K562 (cell line): Measurements from ENCODE around the gene TACSTD2. TPM values are rescaled to one million over a fixed set of nuclear protein-coding genes. Genes with fewer than 3 reads are reported as not detected.

Experiments
- ATAC-seq: fragments of 200-7000 bp; cut with Tn5 transposase; 3 replicates; pipeline ENCODE4 v1.9.1; 2020; ENCODE audit warnings: moderate library complexity
- BruUV-seq: library from RNA; stranded (reverse); fragments of 400-500 nt; replicated peaks from 2 replicates; lab custom pipeline; 2021; lab: Mats Ljungman, UMichigan
- CTCF ChIA-PET: fragments of 300-600 bp; formaldehyde crosslinking; extraction: SDS; loops from one replicate; lab custom pipeline; 2021; ENCODE audit warnings: low intra/inter-chr PET ratio; lab: Yijun Ruan, JAX
- POLR2A ChIA-PET: fragments of 300-600, 350-650 bp; sonication (Branson Sonifier 250); formaldehyde crosslinking; extraction: SDS; loops from one replicate; lab custom pipeline; 2021; ENCODE audit warnings: antibody characterized with exemption, inconsistent platforms; lab: Yijun Ruan, JAX
- DNase-seq, 4 experiments: peaks; one replicate each; pipeline versions ENCODE4 v3.0.0 to v3.0.0-alpha.2; 2011 to 2018; ENCODE audit warnings: low spot score in 3 of 4, mixed read lengths in 3 of 4; ENCODE audit errors: extremely low read depth in 1 of 4
- FAIRE-seq: peaks from 2 replicates; lab custom pipeline; 2011; peaks lifted over from hg19 to GRCh38; lab: Jason Lieb, UNC
- H2AFZ ChIP-seq: 2 replicates; pipeline ENCODE4 v1.6.0; 2011; ENCODE audit warnings: low read depth, low read length, control low read depth, inconsistent platforms
- H3K27ac ChIP-seq: fragments of 200-600 bp; 3 replicates; pipeline ENCODE4 v1.8.0; 2011; ENCODE audit warnings: low read depth, mild to moderate bottlenecking, control low read depth, inconsistent platforms, low read length, moderate library complexity, mixed read lengths; ENCODE audit errors: extremely low read depth
- H3K27me3 ChIP-seq, 2 experiments: fragments of 300-600 bp in 1 of 2; 2 replicates in 1 of 2; 3 replicates in 1 of 2; pipeline versions ENCODE4 v1.6.0 to v1.8.0; 2011; ENCODE audit warnings: inconsistent platforms in 2 of 2, low read length in 2 of 2, mild to moderate bottlenecking in 1 of 2, mixed read lengths in 1 of 2, moderate library complexity in 1 of 2; ENCODE audit not compliant: control insufficient read depth in 2 of 2, insufficient read depth in 2 of 2
- H3K36me3 ChIP-seq: fragments of 300-600 bp; 3 replicates; pipeline ENCODE4 v1.8.0; 2011; ENCODE audit warnings: mild to moderate bottlenecking, low read length, inconsistent platforms; ENCODE audit not compliant: control insufficient read depth, insufficient read depth
- H3K4me1 ChIP-seq, 2 experiments: fragments of 200-600 bp in 1 of 2; replicated peaks in 1 of 2; 2 replicates in 1 of 2; 3 replicates in 1 of 2; pipeline versions ENCODE4 v1.5.1 to v1.8.0; 2011; ENCODE audit warnings: inconsistent platforms in 2 of 2, low read length in 2 of 2, mild to moderate bottlenecking in 1 of 2, mixed read lengths in 1 of 2, moderate library complexity in 1 of 2; ENCODE audit not compliant: control insufficient read depth in 2 of 2, insufficient read depth in 2 of 2
- H3K4me2 ChIP-seq: 2 replicates; pipeline ENCODE4 v1.6.1; 2011; ENCODE audit warnings: low read length, control low read depth, inconsistent platforms, mixed read lengths; ENCODE audit not compliant: insufficient read depth
- H3K4me3 ChIP-seq: fragments of 200-600 bp; sonication (generic), shearing (Covaris generic); 2 replicates; pipeline ENCODE4 v1.5.1; 2016; ENCODE audit warnings: control low read depth, inconsistent platforms
- H3K79me2 ChIP-seq: fragments of 200-600 bp; 3 replicates; pipeline ENCODE4 v1.8.0; 2011; ENCODE audit warnings: low read length, inconsistent platforms; ENCODE audit not compliant: control insufficient read depth, insufficient read depth
- H3K9ac ChIP-seq, 2 experiments: 2 replicates each; pipeline versions ENCODE4 v1.6.0 to v1.6.1; 2011; ENCODE audit warnings: low read depth in 2 of 2, low read length in 2 of 2, control low read depth in 1 of 2, inconsistent platforms in 1 of 2, mild to moderate bottlenecking in 1 of 2, mixed read lengths in 1 of 2; ENCODE audit not compliant: insufficient read depth in 1 of 2
- H3K9me1 ChIP-seq: one replicate; pipeline ENCODE4 v1.6.0; 2011; ENCODE audit warnings: inconsistent platforms, mild to moderate bottlenecking, low read length, moderate library complexity; ENCODE audit not compliant: control insufficient read depth, insufficient read depth
- H3K9me3 ChIP-seq: replicated peaks from 2 replicates; pipeline ENCODE4 v1.5.1; 2011; ENCODE audit warnings: low read depth, low read length, inconsistent platforms; ENCODE audit not compliant: control insufficient read depth, insufficient read depth
- H4K20me1 ChIP-seq: replicated peaks from 2 replicates; pipeline ENCODE4 v1.6.1; 2011; ENCODE audit warnings: low read length, inconsistent platforms, mixed read lengths; ENCODE audit not compliant: control insufficient read depth, insufficient read depth
- CGGBP1 ChIP-seq: fragments of 250-450 bp; sonication (Bioruptor Pico); IDR thresholded peaks from 2 replicates; pipeline ENCODE4 v1.9.0; 2021; ENCODE audit warnings: mild to moderate bottlenecking
- CREBBP ChIP-seq: IDR thresholded peaks from one replicate; pipeline ENCODE4 v1.6.1; 2012; ENCODE audit warnings: low read depth, mild to moderate bottlenecking, control low read depth, inconsistent platforms, low read length
- CREM ChIP-seq: IDR thresholded peaks from 2 replicates; pipeline ENCODE4 v1.6.1; 2014; ENCODE audit warnings: antibody characterized with exemption, low read depth
- JUN ChIP-seq, 2 experiments: sonication (generic) in 1 of 2; formaldehyde crosslinking in 1 of 2; IDR thresholded peaks; 2 replicates each; pipeline versions ENCODE4 v1.6.1 to v1.8.0; 2012 to 2022; ENCODE audit warnings: borderline replicate concordance in 2 of 2, mild to moderate bottlenecking in 2 of 2, improper control_type of control experiment in 1 of 2, low read depth in 1 of 2, low read length in 1 of 2, missing genetic modification reagents in 1 of 2
- KHSRP ChIP-seq: fragments of 450-650 bp; IDR thresholded peaks from 2 replicates; pipeline ENCODE4 v1.6.1; 2017
- MAFK ChIP-seq: IDR thresholded peaks from 2 replicates; pipeline ENCODE4 v1.6.1; 2011; ENCODE audit warnings: low read length, improper control_type of control experiment
- MLX ChIP-seq, 2 experiments: fragments of 450-650 bp in 1 of 2; sonication (generic) in 1 of 2; formaldehyde crosslinking; conservative IDR thresholded peaks; 2 replicates each; pipeline versions ENCODE4 v1.4.0 to v1.8.1; 2020 to 2022; ENCODE audit warnings: mild to moderate bottlenecking in 1 of 2, missing genetic modification reagents in 1 of 2
- MYBL2 ChIP-seq, 2 experiments: fragments of 450-650 bp in 1 of 2; sonication (generic) in 1 of 2; formaldehyde crosslinking in 1 of 2; IDR thresholded peaks; 2 replicates each; pipeline versions ENCODE4 v1.6.1 to v1.8.1; 2017 to 2022; ENCODE audit warnings: borderline replicate concordance in 1 of 2, inconsistent platforms in 1 of 2, low read depth in 1 of 2, mild to moderate bottlenecking in 1 of 2, missing genetic modification reagents in 1 of 2, moderate library complexity in 1 of 2
- PHF21A ChIP-seq: fragments of 450-650 bp; IDR thresholded peaks from 2 replicates; pipeline ENCODE4 v1.6.1; 2017; ENCODE audit warnings: low read depth, borderline replicate concordance
- POLR2AphosphoS2 ChIP-seq: IDR thresholded peaks from 2 replicates; pipeline ENCODE4 v1.6.1; 2012; ENCODE audit warnings: low read length, improper control_type of control experiment
- SMAD3 ChIP-seq: fragments of 450-650 bp; formaldehyde crosslinking; conservative IDR thresholded peaks from 2 replicates; pipeline ENCODE4 v1.4.0; 2020; ENCODE audit warnings: mild to moderate bottlenecking
- SREBF2 ChIP-seq: sonication (generic); formaldehyde crosslinking; IDR thresholded peaks from 2 replicates; pipeline ENCODE4 v1.4.0; 2020; ENCODE audit warnings: mild to moderate bottlenecking, missing genetic modification reagents
- ZNF655 ChIP-seq: fragments of 250-450 bp; sonication (Bioruptor Pico); IDR thresholded peaks from 2 replicates; pipeline ENCODE4 v1.5.0; 2021
- WGBS: fragments of 100-300 bp; shearing (Covaris generic); methylation state at CpG from one replicate; pipeline ENCODE4 v1.1.6; 2016; ENCODE audit warnings: low coverage, mixed read lengths; ENCODE audit not compliant: insufficient coverage; ENCODE audit errors: missing lambda C conversion rate; 5-methylcytosine and 5-hydroxymethylcytosine counted together
- in situ Hi-C: fragments of 300-500 bp; cut with MboI; formaldehyde crosslinking; loops from 4 replicates; pipeline ENCODE4 v1.15.0; 2018; ENCODE audit warnings: inconsistent platforms, mixed read lengths
- intact Hi-C: fragments of 100-400 bp; cut with micrococcal nuclease; formaldehyde crosslinking; loops from 2 replicates; pipeline ENCODE4 v1.14.2; 2022
- polyA plus RNA-seq, 8 experiments: library from polyadenylated mRNA; depleted of rRNA in 4 of 8; stranded (reverse) in 5 of 8; unstranded in 3 of 8; fragments of >200 nt; fragmentation: Nextera tagmentation in 2 of 8; fragmentation: Illumina TruSeq in 1 of 8; extraction: Ambion mirVana in 2 of 8; extraction: Trizol in 1 of 8; gene quantifications; 2 replicates each; pipeline versions ENCODE4 v1.2.1 to v1.2.3, GENCODE V29; 2011 to 2014; ENCODE audit warnings: inconsistent platforms in 1 of 8, missing spikeins in 1 of 8
- total RNA-seq, 7 experiments: library from RNA; depleted of rRNA in 6 of 7; stranded (reverse); fragments of >200 nt in 6 of 7; fragmentation: Illumina TruSeq in 2 of 7; extraction: Trizol in 2 of 7; gene quantifications; 2 replicates each; pipeline versions ENCODE4 v1.2.1 to v1.2.3, GENCODE V29; 2011 to 2021; ENCODE audit warnings: low replicate concordance in 1 of 7
- TF ChIP-seq, protein P1 (sequence below): fragments of 150-350 bp; IDR thresholded peaks from 2 replicates; pipeline ENCODE4 v1.6.1; 2014; ENCODE audit warnings: low read depth, mild to moderate bottlenecking, low read length, borderline replicate concordance

TACSTD2 gene
- total and polyA plus RNA-seq, 9 of the 15 experiments (the other 6 are each of a cell fraction or from before 2014, with no cell fraction given) = 0.04 to 0.31 TPM; not detected in 7

DNA sequence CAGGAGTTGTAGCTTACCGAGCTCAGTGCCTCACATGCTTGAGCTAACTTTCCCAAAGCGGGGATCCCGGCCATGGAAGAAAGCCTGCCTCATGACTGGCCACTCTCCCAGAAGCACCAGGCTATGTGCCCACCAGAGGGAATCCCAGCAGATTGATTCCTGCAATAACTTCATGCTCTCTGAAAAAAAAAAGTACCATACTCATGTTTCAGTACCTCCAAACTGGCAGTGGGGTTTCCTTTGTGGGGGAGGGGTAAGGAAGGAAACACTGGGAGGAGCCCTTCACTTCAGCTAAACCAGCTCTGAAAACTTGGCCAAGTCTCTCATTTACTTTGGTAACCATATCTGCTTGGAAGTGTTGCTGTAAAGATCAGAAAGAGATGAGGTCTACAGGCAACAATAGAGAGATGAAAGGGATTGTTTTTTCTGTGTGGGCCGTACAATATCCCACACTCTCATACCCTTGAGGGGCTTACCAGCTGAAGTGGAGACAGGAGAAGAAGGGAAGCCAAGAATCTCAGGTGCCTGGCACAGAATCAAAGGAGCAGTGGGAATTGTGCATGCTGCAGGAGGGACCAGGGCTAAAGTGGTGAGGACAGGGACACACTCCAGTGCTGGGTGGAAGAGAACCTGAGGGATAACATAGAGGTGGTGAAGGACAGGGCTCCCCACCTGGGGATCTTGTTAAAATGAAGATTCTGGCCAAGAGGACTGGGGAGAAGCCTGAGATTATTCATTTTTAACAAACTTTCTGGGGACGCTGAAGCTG, 42.4 kb upstream of the TACSTD2 start (continued):
- no peak for TF ChIP-seq POLR2AphosphoS2
- TF ChIP-seq SREBF2 (CRISPR knock-in tag) = no peak
- TF ChIP-seq SMAD3 (CRISPR knock-in tag) = no peak
- TF ChIP-seq PHF21A = no peak
- TF ChIP-seq KHSRP = no peak
- no peak for TF ChIP-seq MLX (CRISPR knock-in tag; conservative IDR thresholded peaks at IDR 0.05)

DNA sequence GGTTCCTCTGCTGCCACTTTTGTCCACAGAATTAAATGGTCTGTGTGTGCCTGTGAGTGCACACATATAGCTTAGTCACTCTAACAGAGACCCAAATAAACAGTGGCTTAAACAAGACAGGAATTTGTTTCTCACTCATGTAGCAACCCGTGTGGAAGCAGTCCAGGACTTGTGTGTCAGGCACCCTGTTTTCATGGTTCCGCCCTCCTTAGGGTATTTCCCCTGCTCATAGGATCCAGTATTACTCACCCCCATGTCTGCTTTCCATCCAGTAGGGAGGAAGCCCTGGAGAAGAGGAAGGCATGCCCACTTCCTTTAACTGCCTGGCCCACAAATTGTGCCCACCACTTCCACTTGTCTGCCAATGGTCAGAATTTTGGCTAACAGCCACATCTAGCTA, 41.3 kb upstream of the TACSTD2 start:
- ChIA-PET CTCF (no interaction called here), POLR2A (no interaction called here)
- H4K20me1 ChIP-seq = no peaks in the 10 kb centered on the region
- H3K4me1 ChIP-seq = no peaks in the 10 kb centered on the region; a peak in 2 of 5 replicates
- peaks cover 3 to 16% of the 10 kb centered on the region in 2 experiments for H3K27me3 ChIP-seq
- DNase-seq (no peak), ATAC-seq (no peak), FAIRE-seq (no peak)
- WGBS = 6% methylated on average over 2 of the region's 2 CpGs
- H3K27ac ChIP-seq = no peak overlapping the region
- H3K4me2 ChIP-seq = no peak overlapping the region
- TF ChIP-seq CREBBP (no peak), CREM (no peak), CGGBP1 (CRISPR knock-in tag) (no peak), ZNF655 (CRISPR knock-in tag) (no peak), MAFK (no peak), MYBL2 (IDR thresholded peaks at IDR 0.05; ENCODE audit: low read depth) (no peak), MYBL2 (CRISPR knock-in tag; IDR thresholded peaks at IDR 0.05; ENCODE audit: borderline replicate concordance) (no peak), JUN (IDR thresholded peaks at IDR 0.05; ENCODE audit: borderline replicate concordance, low read depth, low read length) (no peak), JUN (CRISPR knock-in tag; IDR thresholded peaks at IDR 0.05; ENCODE audit: borderline replicate concordance) (no peak)
- TF ChIP-seq, protein P1, sequence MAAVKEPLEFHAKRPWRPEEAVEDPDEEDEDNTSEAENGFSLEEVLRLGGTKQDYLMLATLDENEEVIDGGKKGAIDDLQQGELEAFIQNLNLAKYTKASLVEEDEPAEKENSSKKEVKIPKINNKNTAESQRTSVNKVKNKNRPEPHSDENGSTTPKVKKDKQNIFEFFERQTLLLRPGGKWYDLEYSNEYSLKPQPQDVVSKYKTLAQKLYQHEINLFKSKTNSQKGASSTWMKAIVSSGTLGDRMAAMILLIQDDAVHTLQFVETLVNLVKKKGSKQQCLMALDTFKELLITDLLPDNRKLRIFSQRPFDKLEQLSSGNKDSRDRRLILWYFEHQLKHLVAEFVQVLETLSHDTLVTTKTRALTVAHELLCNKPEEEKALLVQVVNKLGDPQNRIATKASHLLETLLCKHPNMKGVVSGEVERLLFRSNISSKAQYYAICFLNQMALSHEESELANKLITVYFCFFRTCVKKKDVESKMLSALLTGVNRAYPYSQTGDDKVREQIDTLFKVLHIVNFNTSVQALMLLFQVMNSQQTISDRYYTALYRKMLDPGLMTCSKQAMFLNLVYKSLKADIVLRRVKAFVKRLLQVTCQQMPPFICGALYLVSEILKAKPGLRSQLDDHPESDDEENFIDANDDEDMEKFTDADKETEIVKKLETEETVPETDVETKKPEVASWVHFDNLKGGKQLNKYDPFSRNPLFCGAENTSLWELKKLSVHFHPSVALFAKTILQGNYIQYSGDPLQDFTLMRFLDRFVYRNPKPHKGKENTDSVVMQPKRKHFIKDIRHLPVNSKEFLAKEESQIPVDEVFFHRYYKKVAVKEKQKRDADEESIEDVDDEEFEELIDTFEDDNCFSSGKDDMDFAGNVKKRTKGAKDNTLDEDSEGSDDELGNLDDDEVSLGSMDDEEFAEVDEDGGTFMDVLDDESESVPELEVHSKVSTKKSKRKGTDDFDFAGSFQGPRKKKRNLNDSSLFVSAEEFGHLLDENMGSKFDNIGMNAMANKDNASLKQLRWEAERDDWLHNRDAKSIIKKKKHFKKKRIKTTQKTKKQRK = no peak
- no peaks in the 10 kb centered on the region for H3K79me2 ChIP-seq
- no peak overlapping the region for H3K4me3 ChIP-seq
- no peaks in the 10 kb centered on the region for H3K9me3 ChIP-seq
- no peaks in the 10 kb centered on the region for H3K36me3 ChIP-seq
- H2AFZ ChIP-seq = no peak overlapping the region
- in situ Hi-C loops = no loop called here
- intact Hi-C loops = no loop called here
- H3K9ac ChIP-seq = no peak overlapping the region
- H3K9me1 ChIP-seq = no peaks in the 10 kb centered on the region
- no TSS peak for BruUV-seq
